ENCODE data around the gene CNOT6.

GRCh38 chr5:180553530-180553929, 59.4 kb downstream of the CNOT6 start:
- no peak for TF ChIP-seq TAF1 (IDR thresholded peaks at IDR 0.05; ENCODE audit: low read depth, low read length)
- TF ChIP-seq POLR2A (IDR thresholded peaks at IDR 0.05; ENCODE audit: low read depth, low read length): no peak
- TF ChIP-seq POLR2AphosphoS5 (IDR thresholded peaks at IDR 0.05; ENCODE audit: low read depth, low read length): no peak
- TF ChIP-seq POU2F2 (IDR thresholded peaks at IDR 0.05; ENCODE audit: low read depth, low read length): no peak
- TF ChIP-seq PAX5 (IDR thresholded peaks at IDR 0.05; ENCODE audit: insufficient read depth, low read length, severe bottlenecking): no peak

Data from GM12891 (cell line).